DLD1 (cell line): ENCODE measurements around the gene NBEA.
"Not testable (repeated sequence)": the region's sequence is repeated elsewhere in the genome, so short reads cannot be mapped to it uniquely, and the experiment has no call there.

ENCODE experiments used
- in situ Hi-C: cut with HindIII; loops from 2 replicates; pipeline ENCODE4 v1.10.0; 2017; ENCODE audit warnings: low sequenced_read_pairs

Gene NBEA

DNA sequence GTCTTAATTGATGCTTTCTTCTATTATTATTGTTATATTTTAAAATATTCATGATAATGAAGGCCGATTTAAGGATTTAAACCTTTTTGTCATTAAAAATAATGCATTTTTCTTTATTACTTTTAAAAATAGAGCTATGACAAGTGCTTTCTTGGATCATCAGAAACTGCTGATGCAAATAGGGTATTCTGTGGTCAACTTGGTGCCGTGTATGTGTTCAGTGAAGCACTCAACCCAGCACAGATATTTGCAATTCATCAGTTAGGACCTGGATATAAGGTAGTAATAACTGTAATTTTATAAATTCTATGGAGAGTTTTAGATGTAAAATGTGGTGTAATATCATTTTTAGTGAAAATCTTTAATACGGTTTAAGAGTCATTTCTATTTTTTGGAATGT lies 116.5 kb downstream of the NBEA start:
- in situ Hi-C loops, result not testable (repeated sequence)

DNA sequence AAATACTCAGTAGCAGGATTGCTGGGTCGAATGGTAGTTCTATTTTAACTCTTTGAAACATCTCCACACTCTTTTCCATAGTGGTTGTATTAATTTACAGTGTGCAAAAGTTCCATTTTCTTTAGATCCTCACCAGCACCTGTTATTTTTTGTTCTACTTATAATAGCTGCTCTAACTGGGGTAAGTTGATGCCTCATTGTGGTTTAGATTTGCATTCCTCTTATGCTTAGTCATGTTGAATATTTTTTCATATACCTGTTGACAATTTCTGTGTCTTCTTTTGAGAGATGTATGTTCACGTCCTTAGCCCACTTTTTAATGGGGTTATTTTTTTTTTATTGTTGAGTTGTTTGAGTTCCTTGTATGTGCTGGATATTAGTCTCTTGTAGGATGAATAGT lies 144.6 kb downstream of the NBEA start:
- in situ Hi-C loops, result no loop called here

GRCh38 chr13:35092251-35092650 lies 150.2 kb downstream of the NBEA start:
- in situ Hi-C loops, result no loop called here

GRCh38 chr13:35092751-35093150 lies 150.7 kb downstream of the NBEA start:
- in situ Hi-C loops, result no loop called here

- in situ Hi-C loops, result no loop called here
Measured at GRCh38 chr13:35093356-35093755, 151.3 kb downstream of the NBEA start.

- in situ Hi-C loops, result not testable (repeated sequence)
Measured at GRCh38 chr13:35106771-35107170, 164.7 kb downstream of the NBEA start.

DNA sequence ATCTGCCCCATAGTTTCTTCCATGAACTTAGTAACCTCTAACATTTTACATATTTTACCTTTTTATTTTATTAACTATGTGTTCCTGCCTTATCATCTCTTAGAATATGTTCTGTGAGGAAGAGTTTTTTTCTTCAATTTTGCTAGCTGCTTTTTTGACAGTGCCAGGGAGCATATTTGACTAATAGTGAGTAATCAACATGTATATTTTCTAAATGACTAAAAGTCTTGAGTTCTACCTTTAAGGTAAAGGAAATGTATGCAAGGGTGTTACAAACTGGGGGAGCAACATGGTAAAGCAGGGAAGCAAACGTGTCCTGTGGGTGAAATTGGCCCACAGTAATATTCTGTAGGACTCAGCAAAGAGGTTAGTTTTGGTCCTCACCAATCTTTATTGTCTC lies 165.5 kb downstream of the NBEA start:
- in situ Hi-C loops, result no loop called here

DNA sequence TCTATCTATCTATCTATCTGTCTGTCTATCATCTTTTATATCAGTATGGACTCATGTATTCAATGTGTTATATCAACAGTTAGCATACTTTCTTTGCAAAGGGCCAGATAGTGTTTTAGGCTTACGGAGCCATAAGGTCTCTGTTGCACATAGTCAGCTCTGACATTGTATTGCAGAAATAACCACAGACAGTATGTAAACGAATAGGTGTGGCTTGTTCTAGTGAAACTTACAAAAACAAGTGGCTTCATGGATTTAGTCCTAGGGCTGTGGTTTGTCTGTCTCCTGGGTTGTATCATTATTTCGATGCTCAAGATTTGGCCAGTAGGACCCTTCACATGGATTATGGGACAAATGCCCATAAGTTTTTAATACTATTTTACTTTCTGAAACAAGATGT lies 171.5 kb downstream of the NBEA start:
- in situ Hi-C loops, result not testable (repeated sequence)

DNA sequence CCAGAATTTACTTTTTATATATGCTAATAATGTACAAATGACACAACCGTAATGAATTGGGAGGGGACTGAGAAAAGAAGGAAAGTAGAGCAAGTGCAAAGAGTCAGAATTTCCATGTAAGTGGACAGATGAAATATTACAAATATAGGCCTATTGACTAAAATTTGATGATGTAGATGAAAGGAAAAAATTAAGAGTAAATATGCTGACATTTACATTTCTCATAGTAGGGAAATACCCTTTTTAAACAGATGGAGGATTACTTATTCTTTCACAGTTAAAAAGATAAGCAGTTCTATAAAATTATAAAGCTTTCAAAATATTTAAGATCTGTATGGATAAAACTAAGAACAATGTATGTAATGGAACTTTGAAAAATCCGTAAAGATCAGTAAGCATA lies 185.4 kb downstream of the NBEA start:
- in situ Hi-C loops, result no loop called here

- in situ Hi-C loops, result no loop called here
Measured at GRCh38 chr13:35129500-35129899, 187.4 kb downstream of the NBEA start.

- in situ Hi-C loops, result no loop called here
Measured at GRCh38 chr13:35131471-35131870, 189.4 kb downstream of the NBEA start.

- in situ Hi-C loops, result no loop called here
Measured at GRCh38 chr13:35136585-35136984, 194.5 kb downstream of the NBEA start.

GRCh38 chr13:35139591-35139990 lies 197.5 kb downstream of the NBEA start:
- in situ Hi-C loops, result no loop called here

DNA sequence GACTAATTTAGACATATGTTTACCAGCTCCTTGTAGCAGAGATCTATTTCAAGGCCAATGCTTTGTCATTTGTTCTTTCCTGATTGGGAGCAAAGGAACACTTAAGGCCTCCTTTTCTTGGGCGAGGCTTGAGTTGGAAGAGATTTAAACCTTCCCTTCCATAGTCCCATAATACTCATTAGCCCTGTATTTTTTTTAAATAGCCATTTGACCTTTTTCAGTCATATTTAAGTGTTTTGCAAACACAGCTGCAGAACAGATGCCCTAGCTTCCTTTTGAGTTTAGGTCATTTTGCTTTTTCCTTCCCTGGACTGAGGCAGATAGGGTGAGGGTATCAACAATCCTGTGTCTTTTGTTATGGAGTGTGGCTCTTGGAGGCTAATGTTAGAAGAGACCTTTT lies 198.3 kb downstream of the NBEA start:
- in situ Hi-C loops, result no loop called here

DNA sequence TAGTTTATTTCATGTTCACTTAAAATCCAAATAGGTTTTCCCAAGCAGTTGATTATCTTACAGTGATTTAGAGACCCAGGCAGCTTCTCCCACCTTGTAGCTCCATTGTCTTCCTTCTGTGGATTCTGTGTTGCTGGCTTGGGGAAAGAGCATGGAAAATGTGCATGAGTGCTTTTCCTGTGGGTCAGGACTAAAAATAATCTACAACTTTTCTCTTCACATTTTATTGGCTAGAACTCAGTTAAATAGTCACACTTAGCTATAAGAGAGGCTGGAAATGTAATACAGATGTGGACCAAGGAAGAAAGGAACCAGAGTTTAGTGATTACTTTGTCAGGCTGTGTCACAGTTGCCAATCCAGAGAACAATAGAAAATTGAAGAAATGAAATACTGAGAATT lies 198.8 kb downstream of the NBEA start:
- in situ Hi-C loops, result no loop called here

- in situ Hi-C loops, result no loop called here
Measured at GRCh38 chr13:35143123-35143522, 201.1 kb downstream of the NBEA start.

- in situ Hi-C loops, result no loop called here
Measured at GRCh38 chr13:35144166-35144890, 202.3 kb downstream of the NBEA start.

GRCh38 chr13:35146686-35147085 lies 204.6 kb downstream of the NBEA start:
- in situ Hi-C loops, result no loop called here

DNA sequence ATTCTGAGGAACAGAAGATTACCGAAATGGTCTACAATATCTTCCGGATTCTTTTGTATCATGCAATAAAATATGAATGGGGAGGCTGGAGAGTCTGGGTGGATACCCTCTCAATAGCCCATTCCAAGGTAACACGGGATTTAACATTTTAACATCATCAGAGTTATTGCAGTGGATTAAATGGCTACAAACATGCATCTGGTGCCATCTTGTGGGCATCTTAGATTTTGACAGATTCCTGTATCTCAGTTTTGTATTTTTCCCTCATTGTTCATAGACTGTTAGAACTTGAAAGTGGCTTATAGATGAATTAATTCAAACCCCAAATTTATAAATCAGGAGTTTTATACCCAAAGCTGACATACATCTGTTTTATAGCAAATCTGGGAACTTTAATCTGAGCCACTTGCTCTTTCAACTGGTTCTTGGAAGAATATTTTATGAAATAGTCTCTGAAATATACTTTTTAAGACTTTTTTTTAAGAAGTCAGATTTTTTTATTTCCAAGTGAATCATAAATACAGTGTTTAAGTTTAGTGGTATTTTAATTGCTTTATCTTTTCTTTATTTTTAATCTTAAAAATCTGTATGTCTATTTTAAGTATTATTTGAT lies 215.2 kb downstream of the NBEA start:
- in situ Hi-C loops, result no loop called here

- in situ Hi-C loops, result no loop called here
Measured at GRCh38 chr13:35159041-35159440, 217.0 kb downstream of the NBEA start.

DNA sequence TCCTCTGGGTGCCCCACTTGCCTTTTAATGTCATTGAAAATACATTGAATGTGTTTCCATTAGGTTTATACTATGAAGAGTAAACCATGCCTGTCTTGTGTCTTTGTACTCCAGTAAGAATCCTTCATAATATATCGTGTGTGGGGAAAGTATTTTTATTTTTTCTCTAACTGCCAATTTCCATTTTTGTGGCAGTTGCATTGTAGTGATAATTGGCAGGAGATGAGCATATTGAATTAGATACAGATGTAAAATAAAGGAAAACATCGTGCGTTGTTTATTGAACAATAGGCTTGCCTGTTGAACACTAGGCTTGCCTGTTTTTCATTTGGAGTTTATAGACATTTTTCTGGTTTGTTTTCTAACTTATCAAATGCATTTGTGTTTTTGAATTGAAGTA lies 218.8 kb downstream of the NBEA start:
- in situ Hi-C loops, result no loop called here

DNA sequence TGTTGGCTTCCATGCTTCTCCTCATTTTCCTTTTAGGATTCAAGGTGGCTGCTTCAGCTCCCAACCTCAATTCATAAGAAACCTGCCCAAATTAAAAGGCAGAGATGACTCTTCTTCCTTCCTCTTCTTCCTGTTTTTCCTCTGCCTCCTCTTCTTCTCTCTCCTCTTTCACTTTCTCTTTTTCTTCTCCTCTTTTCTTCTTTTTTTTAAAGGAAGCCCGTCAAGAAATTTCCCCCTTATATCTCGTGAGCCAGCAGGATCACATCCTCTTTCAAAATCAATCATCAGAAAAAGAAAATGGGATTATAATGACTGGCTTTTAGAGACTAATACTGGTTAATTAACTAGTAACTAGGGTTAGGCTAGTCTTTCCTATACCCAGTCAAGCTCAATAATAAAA lies 220.3 kb downstream of the NBEA start:
- in situ Hi-C loops, result no loop called here

GRCh38 chr13:35163674-35164073 lies 221.6 kb downstream of the NBEA start:
- in situ Hi-C loops, result no loop called here
